HG02885 (cell line): Measurements from ENCODE around the gene ATP11C.
"Not testable (repeated sequence)": the region's sequence is repeated elsewhere in the genome, so short reads cannot be mapped to it uniquely, and the experiment has no call there.

ENCODE experiments used
- ATAC-seq: cut with Tn5 transposase; IDR thresholded peaks from one replicate; pipeline ENCODE4 v1.9.1; 2021; ENCODE audit warnings: mild to moderate bottlenecking; ENCODE audit not compliant: unreplicated experiment, poor library complexity

Gene ATP11C

GRCh38 chrX:139875841-139876240, 57.0 kb downstream of the ATP11C start:
- ATAC-seq: no peak

GRCh38 chrX:139869796-139870195, 63.1 kb downstream of the ATP11C start:
- no peak for ATAC-seq

DNA sequence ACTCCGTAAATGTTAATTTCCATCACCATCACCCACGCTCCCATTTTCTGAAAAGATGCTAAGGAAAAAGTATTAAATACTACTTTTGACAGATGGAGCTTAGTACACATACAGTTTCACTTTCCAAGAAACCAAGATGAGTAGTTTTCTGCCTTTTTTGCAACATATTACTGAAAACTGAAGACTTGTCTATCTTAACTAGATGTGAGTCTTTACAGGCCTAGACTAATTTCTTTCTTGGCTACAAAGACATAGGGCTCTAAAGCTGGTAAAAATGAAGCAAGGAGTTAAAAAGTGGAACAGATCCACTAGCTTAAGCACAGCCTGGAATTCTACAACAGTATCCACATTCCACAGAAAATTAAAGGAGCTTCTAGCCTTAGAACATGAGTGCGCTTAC, 68.2 kb downstream of the ATP11C start:
- no peak for ATAC-seq

- ATAC-seq: no peak
Observed at GRCh38 chrX:139862208-139862607, 70.6 kb downstream of the ATP11C start.

DNA sequence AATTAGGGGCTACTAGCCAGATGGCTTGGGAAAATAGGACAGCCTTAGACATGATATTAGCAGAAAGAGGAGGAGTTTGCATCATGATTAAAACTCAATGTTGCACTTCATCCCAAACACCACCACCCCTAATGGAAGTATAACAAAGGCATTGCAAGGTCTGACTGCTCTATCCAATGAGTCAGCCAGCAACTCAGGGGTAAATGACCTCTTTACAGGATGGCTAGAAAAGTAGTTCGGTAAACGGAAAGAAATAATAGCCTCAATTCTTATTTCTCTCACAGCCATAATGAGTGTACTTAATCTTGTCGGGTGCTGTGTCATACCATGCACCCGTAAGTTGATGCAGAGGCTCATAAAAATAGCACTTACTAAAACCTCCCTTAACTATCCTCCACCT, 76.0 kb downstream of the ATP11C start:
- ATAC-seq: not testable (repeated sequence)

DNA sequence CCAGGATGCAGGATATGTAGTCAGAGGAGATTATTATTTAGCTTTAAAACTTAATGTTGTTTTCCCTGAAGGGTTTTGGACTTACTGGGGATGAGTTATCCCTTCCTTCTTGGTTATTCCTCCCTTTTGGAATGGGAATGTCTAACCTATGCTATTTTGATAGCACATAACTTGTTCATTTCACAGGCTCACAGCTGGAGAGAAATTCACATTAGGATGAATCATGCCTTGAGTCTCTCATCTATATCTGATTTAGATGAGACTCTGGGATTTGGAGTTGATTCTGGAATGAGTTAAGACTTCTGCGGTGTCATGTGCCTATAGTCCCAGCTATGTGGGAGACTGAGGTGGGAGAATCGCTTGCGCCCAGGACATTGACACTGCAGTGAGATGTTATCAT, 81.1 kb downstream of the ATP11C start:
- no peak for ATAC-seq

DNA sequence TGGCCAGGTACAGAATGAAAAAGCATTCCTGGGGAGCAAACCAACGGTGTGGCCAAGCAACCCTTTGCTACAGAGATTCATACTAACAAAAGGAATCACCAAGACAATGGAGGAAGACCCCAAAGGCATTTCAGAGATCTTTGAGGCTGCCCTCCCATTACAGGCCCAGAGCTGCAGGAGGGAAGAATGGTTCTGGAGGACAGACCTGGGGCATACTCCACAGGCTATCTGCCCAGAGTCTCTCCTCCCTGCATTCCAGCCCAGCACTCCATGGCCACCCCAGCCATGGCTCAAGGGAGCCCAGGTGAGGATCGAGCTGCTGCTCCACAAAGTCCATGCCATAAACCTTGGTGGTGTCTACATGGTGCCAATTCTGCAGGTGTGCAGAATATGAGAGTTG, 81.9 kb downstream of the ATP11C start:
- no peak for ATAC-seq

GRCh38 chrX:139844884-139845283, 88.0 kb downstream of the ATP11C start:
- peak; percentile 35 for ATAC-seq

- peak; percentile 89 for ATAC-seq
Observed at GRCh38 chrX:139844163-139844562, 88.7 kb downstream of the ATP11C start.

- ATAC-seq: no peak
Observed at GRCh38 chrX:139842326-139843185, 90.3 kb downstream of the ATP11C start.

- not testable (repeated sequence) for ATAC-seq
Observed at GRCh38 chrX:139836335-139836734, 96.5 kb downstream of the ATP11C start.

DNA sequence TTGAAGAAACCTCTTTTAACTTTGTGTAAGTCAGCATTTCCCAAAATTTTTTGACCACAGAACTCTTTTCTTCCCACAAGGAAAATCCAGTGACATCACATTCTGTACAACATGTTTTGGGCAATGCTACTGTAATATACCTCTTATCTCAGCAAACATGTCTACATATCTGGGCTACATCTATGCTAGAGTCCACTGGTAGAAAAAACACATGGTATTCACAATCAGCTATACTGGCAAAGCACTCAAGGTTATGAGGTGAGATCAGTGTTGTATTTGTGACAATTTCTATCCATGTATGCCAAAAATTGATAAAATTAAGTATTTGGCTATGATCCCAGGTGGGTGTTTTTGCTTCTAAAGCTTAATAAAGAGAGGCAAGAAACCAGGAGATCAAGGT, 98.0 kb downstream of the ATP11C start:
- no peak for ATAC-seq

DNA sequence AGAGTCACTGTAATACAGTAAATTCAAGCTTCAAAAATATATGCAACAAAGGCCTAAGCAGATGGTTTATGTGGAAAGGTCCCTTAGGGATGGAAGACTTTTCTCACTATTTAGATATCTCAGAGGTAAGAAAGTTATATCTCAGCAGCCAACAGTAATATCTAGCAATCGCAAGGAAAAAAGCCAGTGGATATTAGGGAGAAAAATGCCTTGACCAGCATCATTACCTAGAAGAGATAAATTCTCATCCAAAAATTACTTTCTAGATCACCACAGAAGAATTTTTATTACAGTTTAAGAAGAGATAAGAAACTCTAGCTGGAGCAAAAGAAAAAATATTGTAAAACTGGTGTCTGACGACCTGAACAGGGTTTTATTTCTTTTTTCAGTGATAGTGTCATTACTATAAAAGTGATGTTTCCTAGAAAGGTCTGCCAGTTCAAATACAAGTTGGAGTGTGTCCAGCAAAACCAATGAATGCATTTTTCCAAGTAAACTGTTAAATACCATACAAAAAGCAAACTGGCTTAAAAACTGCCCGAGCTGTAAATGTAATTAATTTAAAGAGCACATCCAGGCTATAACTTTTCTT, 100.0 kb downstream of the ATP11C start:
- no peak for ATAC-seq

GRCh38 chrX:139831675-139832456, 101.0 kb downstream of the ATP11C start:
- peak; percentile 92 for ATAC-seq

GRCh38 chrX:139831017-139831416, 101.8 kb downstream of the ATP11C start:
- ATAC-seq: no peak

DNA sequence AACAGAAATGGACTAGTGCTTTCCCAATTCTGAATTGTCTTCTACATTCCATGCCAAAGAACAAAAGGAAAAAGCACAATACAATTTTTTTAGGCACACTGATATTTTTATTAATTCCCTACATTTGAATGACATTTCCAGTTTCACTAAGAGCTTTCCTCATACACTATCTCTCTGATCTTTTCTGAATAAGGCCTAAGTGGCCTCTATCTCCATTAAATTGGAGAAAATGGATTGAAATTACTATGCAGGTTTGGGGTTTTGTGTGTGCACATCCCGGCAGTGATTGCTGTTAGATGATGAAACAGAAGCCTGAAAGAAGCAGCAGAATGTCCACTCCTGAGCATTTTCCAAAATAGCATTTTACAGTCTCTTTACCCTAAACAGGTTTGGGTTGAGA, 104.0 kb downstream of the ATP11C start:
- ATAC-seq: no peak

DNA sequence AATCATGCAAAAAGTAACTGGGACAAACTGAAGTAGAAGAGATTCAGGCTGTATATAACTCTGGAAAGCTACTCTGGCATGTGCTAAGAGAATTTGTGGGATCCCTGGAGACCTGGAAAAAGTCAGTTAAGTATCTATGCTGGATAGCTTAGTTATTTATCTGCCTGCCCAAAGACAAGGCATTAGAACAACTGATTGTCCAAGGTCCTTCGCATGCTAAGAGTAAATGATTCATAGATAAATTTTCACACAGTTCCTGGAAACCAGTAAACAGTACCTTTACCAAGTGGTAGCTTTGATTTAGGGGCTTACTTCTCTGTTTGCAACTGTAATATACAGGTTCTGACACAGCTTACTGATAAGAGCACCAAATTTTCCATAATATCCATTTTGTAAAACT, 104.8 kb downstream of the ATP11C start:
- no peak for ATAC-seq

GRCh38 chrX:139826065-139827044, 106.5 kb downstream of the ATP11C start:
- ATAC-seq: no peak

DNA sequence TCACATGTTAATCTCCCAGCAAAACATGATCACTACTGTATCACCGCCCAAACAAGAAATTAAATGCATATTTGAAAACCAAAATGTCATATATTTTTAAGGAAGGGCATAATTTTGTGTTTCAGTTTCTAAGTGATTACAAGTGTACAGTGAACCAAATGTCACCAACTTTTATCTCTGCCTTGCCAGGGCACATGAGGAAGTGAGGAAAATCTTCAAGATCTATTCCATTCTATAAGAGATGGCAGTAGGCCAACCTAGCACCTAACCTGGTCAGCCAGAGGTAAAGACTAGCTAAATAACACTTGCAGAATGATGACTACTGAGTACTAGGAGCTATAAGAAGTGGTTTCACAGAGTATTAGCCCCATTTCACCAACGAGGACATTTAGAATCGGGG, 107.2 kb downstream of the ATP11C start:
- ATAC-seq: no peak

DNA sequence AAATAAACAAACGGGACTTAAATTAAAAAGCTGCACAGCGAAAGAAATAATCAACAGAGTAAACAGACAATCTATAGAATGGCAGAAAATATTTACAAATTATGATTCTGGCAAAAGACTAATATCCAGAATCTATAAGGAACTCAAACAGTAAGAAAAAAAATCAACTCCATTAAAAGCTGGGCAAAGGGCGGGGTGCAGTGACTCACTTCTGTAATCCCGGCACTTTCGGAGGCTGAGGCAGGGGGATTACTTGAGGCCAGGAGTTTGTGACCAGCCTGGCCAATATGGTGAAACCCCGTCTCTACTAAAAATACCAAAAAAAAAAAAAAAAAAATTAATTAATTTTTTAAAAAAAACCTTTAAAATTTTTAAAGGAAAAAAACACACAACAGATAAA, 109.0 kb downstream of the ATP11C start:
- no peak for ATAC-seq
